HepG2 (cell line): ENCODE measurements around the gene KCNK15. TPM values are rescaled to one million over a fixed set of nuclear protein-coding genes. Genes with fewer than 3 reads are reported as not detected.

Experiments
- BRCA1 ChIP-seq: sonication (generic); formaldehyde crosslinking; IDR thresholded peaks from 2 replicates; pipeline ENCODE4 v1.4.0; 2020; ENCODE audit warnings: missing genetic modification reagents
- DBP ChIP-seq: sonication (generic); formaldehyde crosslinking; IDR thresholded peaks from 2 replicates; pipeline ENCODE4 v1.4.0; 2020; ENCODE audit warnings: missing genetic modification reagents; ENCODE audit errors: not compliant biosample characterization
- EHMT2 ChIP-seq: fragments of 200-600 bp; sonication (generic); IDR thresholded peaks from 2 replicates; pipeline ENCODE4 v1.7.0; 2017; ENCODE audit warnings: antibody characterized with exemption, low read depth, low read length, borderline replicate concordance
- ETV5 ChIP-seq: IDR thresholded peaks from 2 replicates; pipeline ENCODE4 v1.6.1; 2018; ENCODE audit warnings: missing biosample characterization, missing genetic modification reagents, inconsistent platforms, borderline replicate concordance
- FOXO1 ChIP-seq: sonication (generic); formaldehyde crosslinking; IDR thresholded peaks from 2 replicates; pipeline ENCODE4 v1.4.0; 2020; ENCODE audit warnings: missing genetic modification reagents
- HDAC2 ChIP-seq: sonication (generic); formaldehyde crosslinking; IDR thresholded peaks from 2 replicates; pipeline ENCODE4 v1.4.0; 2020; ENCODE audit warnings: missing genetic modification reagents
- KLF16 ChIP-seq, 2 experiments: sonication (generic) in 1 of 2; formaldehyde crosslinking in 1 of 2; IDR thresholded peaks; 2 replicates each; pipeline versions ENCODE4 v1.6.1 to v1.8.0; 2016 to 2023; ENCODE audit warnings: missing genetic modification reagents in 2 of 2, missing compliant biosample characterization in 1 of 2
- KLF6 ChIP-seq: IDR thresholded peaks from 2 replicates; pipeline ENCODE4 v1.8.0; 2016; ENCODE audit warnings: missing biosample characterization, missing genetic modification reagents
- KLF9 ChIP-seq: IDR thresholded peaks from 2 replicates; pipeline ENCODE4 v1.6.1; 2016; ENCODE audit warnings: low read depth
- KMT2B ChIP-seq: IDR thresholded peaks from 2 replicates; pipeline ENCODE4 v1.6.1; 2016; ENCODE audit warnings: missing genetic modification reagents, missing compliant biosample characterization
- NCOA1 ChIP-seq: sonication (generic); formaldehyde crosslinking; IDR thresholded peaks from 2 replicates; pipeline ENCODE4 v1.9.0; 2021; ENCODE audit warnings: missing genetic modification reagents
- NR2F6 ChIP-seq, 2 experiments: IDR thresholded peaks; 2 replicates each; pipeline ENCODE4 v1.6.1; 2016; ENCODE audit warnings: antibody characterized with exemption in 1 of 2, mild to moderate bottlenecking in 1 of 2
- POGZ ChIP-seq: sonication (generic); formaldehyde crosslinking; IDR thresholded peaks from 2 replicates; pipeline ENCODE4 v1.4.0; 2020; ENCODE audit warnings: mild to moderate bottlenecking, missing genetic modification reagents
- POLR2AphosphoS2 ChIP-seq: IDR thresholded peaks from 2 replicates; pipeline ENCODE4 v1.6.1; 2011; ENCODE audit warnings: low read depth, low read length, improper control_type of control experiment
- ZKSCAN5 ChIP-seq: sonication (generic); formaldehyde crosslinking; IDR thresholded peaks from 2 replicates; pipeline ENCODE4 v1.5.1; 2020; ENCODE audit warnings: mild to moderate bottlenecking, missing genetic modification reagents
- ZNF557 ChIP-seq: sonication (generic); formaldehyde crosslinking; IDR thresholded peaks from 2 replicates; pipeline ENCODE4 v1.4.0; 2020; ENCODE audit warnings: missing genetic modification reagents
- ZNF563 ChIP-seq: sonication (generic); formaldehyde crosslinking; IDR thresholded peaks from 2 replicates; pipeline ENCODE4 v1.8.0; 2022; ENCODE audit warnings: mild to moderate bottlenecking, moderate library complexity, missing genetic modification reagents
- ZNF674 ChIP-seq: sonication (generic); formaldehyde crosslinking; IDR thresholded peaks from 2 replicates; pipeline ENCODE4 v1.5.0; 2020; ENCODE audit warnings: low read depth, mild to moderate bottlenecking, missing genetic modification reagents
- ZNF749 ChIP-seq: sonication (generic); formaldehyde crosslinking; IDR thresholded peaks from 2 replicates; pipeline ENCODE4 v1.8.0; 2022; ENCODE audit warnings: mild to moderate bottlenecking, missing genetic modification reagents, moderate library complexity, borderline replicate concordance
- ZNF777 ChIP-seq: sonication (generic); formaldehyde crosslinking; IDR thresholded peaks from 2 replicates; pipeline ENCODE4 v1.4.0; 2020; ENCODE audit warnings: missing genetic modification reagents
- polyA plus RNA-seq, 8 experiments: library from polyadenylated mRNA; depleted of rRNA in 3 of 8; stranded (reverse) in 7 of 8; unstranded in 1 of 8; fragments of >200 nt; fragmentation: Illumina TruSeq in 4 of 8; extraction: Trizol in 4 of 8; gene quantifications; 2 replicates each; pipeline versions ENCODE4 v1.2.1 to v1.2.3, GENCODE V29; 2011 to 2016; ENCODE audit warnings: low read depth in 4 of 8, missing spikeins in 1 of 8, mixed read lengths in 1 of 8; ENCODE audit not compliant: insufficient read depth in 1 of 8
- total RNA-seq, 5 experiments: library from RNA; depleted of rRNA; stranded (reverse); fragments of >200 nt; fragmentation: Illumina TruSeq; extraction: Trizol; gene quantifications; 2 replicates each; pipeline ENCODE4 v1.2.3, GENCODE V29; 2016; ENCODE audit warnings: low read depth in 1 of 5
- TF ChIP-seq, protein P1 (sequence below), 2 experiments: sonication (generic) in 1 of 2; formaldehyde crosslinking in 1 of 2; IDR thresholded peaks; 2 replicates each; pipeline versions ENCODE4 v1.4.0 to v1.6.1; 2018 to 2020; ENCODE audit warnings: missing genetic modification reagents in 2 of 2, borderline replicate concordance in 1 of 2, low read depth in 1 of 2, mild to moderate bottlenecking in 1 of 2, missing biosample characterization in 1 of 2
- TF ChIP-seq, protein P2 (sequence below): sonication (generic); formaldehyde crosslinking; conservative IDR thresholded peaks from 2 replicates; pipeline ENCODE4 v1.4.0; 2020; ENCODE audit warnings: missing genetic modification reagents
- TF ChIP-seq, protein P3 (sequence below): sonication (generic); formaldehyde crosslinking; IDR thresholded peaks from 2 replicates; pipeline ENCODE4 v1.5.1; 2020; ENCODE audit warnings: mild to moderate bottlenecking, missing genetic modification reagents, moderate library complexity

The KCNK15 gene
- total and polyA plus RNA-seq, 2 of the 13 experiments (the other 11 are each of a cell fraction or from before 2014, with no cell fraction given) = 0.03 TPM; not detected in 1

GRCh38 chr20:44776980-44777379 lies 31.3 kb downstream of the KCNK15 start (continued):
- TF ChIP-seq DBP (CRISPR knock-in tag) = no peak
- peak; percentile 83 for TF ChIP-seq KLF6
- TF ChIP-seq, protein P1, sequence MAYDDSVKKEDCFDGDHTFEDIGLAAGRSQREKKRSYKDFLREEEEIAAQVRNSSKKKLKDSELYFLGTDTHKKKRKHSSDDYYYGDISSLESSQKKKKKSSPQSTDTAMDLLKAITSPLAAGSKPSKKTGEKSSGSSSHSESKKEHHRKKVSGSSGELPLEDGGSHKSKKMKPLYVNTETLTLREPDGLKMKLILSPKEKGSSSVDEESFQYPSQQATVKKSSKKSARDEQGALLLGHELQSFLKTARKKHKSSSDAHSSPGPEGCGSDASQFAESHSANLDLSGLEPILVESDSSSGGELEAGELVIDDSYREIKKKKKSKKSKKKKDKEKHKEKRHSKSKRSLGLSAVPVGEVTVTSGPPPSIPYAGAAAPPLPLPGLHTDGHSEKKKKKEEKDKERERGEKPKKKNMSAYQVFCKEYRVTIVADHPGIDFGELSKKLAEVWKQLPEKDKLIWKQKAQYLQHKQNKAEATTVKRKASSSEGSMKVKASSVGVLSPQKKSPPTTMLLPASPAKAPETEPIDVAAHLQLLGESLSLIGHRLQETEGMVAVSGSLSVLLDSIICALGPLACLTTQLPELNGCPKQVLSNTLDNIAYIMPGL (CRISPR knock-in tag; IDR thresholded peaks at IDR 0.05; ENCODE audit: borderline replicate concordance in 1 of 2, low read depth in 1 of 2) = no peak
- TF ChIP-seq BRCA1 (CRISPR knock-in tag) = 0 out of 2 replicates have a peak, but pooled peaks have one; percentile 56
- TF ChIP-seq POGZ = no peak
- TF ChIP-seq ETV5 = 0 out of 2 replicates have a peak, but pooled peaks have one; percentile 28
- TF ChIP-seq EHMT2 = peak; percentile 98; the same call in 1 of the 2 replicates
- peak in 1 of 2 experiments; percentile 72; a peak in 1 of 4 replicates for TF ChIP-seq KLF16 (CRISPR knock-in tag; IDR thresholded peaks at IDR 0.05)
- peak; percentile 80; the same call in 1 of the 2 replicates for TF ChIP-seq ZNF557 (CRISPR knock-in tag)
- 0 out of 2 replicates have a peak, but pooled peaks have one; percentile 41 for TF ChIP-seq KLF9 (CRISPR knock-in tag)
- TF ChIP-seq, protein P2, sequence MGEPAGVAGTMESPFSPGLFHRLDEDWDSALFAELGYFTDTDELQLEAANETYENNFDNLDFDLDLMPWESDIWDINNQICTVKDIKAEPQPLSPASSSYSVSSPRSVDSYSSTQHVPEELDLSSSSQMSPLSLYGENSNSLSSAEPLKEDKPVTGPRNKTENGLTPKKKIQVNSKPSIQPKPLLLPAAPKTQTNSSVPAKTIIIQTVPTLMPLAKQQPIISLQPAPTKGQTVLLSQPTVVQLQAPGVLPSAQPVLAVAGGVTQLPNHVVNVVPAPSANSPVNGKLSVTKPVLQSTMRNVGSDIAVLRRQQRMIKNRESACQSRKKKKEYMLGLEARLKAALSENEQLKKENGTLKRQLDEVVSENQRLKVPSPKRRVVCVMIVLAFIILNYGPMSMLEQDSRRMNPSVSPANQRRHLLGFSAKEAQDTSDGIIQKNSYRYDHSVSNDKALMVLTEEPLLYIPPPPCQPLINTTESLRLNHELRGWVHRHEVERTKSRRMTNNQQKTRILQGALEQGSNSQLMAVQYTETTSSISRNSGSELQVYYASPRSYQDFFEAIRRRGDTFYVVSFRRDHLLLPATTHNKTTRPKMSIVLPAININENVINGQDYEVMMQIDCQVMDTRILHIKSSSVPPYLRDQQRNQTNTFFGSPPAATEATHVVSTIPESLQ (CRISPR knock-in tag) = no peak
- no peak for TF ChIP-seq NCOA1 (CRISPR knock-in tag)
- peak; percentile 67; the same call in 1 of the 2 replicates for TF ChIP-seq HDAC2 (CRISPR knock-in tag)
- TF ChIP-seq ZKSCAN5 (CRISPR knock-in tag) = no peak
- peak; percentile 54; the same call in 1 of the 2 replicates for TF ChIP-seq ZNF749 (CRISPR knock-in tag)
- TF ChIP-seq, protein P3, sequence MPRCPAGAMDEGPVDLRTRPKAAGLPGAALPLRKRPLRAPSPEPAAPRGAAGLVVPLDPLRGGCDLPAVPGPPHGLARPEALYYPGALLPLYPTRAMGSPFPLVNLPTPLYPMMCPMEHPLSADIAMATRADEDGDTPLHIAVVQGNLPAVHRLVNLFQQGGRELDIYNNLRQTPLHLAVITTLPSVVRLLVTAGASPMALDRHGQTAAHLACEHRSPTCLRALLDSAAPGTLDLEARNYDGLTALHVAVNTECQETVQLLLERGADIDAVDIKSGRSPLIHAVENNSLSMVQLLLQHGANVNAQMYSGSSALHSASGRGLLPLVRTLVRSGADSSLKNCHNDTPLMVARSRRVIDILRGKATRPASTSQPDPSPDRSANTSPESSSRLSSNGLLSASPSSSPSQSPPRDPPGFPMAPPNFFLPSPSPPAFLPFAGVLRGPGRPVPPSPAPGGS (CRISPR knock-in tag) = no peak
- TF ChIP-seq FOXO1 (CRISPR knock-in tag) = 0 out of 2 replicates have a peak, but pooled peaks have one; percentile 40
- peak; percentile 64; the same call in 1 of the 2 replicates for TF ChIP-seq KMT2B (CRISPR knock-in tag)
- no peak for TF ChIP-seq NR2F6 (IDR thresholded peaks at IDR 0.05)
- TF ChIP-seq NR2F6 (CRISPR knock-in tag; IDR thresholded peaks at IDR 0.05) = 0 out of 2 replicates have a peak, but pooled peaks have one; percentile 36
- TF ChIP-seq ZNF777 (CRISPR knock-in tag) = 0 out of 2 replicates have a peak, but pooled peaks have one; percentile 47
- TF ChIP-seq POLR2AphosphoS2 = no peak
- no peak for TF ChIP-seq ZNF563 (CRISPR knock-in tag)
- TF ChIP-seq ZNF674 = no peak
